ENCODE measurements around the gene ARHGAP22. TPM values are rescaled to one million over a fixed set of nuclear protein-coding genes. Genes with fewer than 3 reads are reported as not detected.

Gene ARHGAP22
- total and polyA plus RNA-seq, 3 experiments from 2014 or later, result not detected

DNA sequence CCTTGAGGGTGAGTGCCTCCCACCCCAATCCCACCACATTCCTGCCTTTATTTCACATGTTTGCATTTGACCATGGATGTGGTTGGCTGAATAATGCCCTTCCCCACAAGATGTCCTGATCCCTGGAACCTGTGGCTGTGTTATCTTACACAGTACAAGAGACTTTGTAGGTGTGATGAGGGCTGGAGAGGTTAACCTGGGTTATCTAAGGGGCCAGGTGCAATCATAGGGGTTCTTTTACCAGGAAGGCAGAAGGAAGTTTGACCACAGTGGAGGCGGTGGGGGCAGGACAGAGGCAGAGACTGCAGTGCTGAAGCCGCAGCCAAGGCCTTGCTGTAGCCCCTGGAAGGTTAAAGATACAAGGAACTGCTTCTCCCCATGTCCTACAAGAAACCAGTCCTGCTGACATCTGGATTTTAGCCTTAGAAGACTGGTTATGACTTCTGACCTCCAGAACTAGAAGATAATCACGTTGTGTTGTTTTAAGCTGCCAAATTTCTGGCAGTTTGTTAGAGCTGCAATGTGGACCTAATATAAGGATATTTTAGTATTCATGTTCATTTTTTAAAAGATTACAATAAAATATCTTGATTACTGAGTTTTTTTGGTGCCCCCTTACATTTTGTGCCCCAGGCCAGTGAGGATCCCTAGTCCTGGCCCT lies 136.6 kb downstream of the ARHGAP22 start:
- Histone ChIP-seq H3K4me3 (ENCODE audit: low read length) (no peak overlapping the region), H3K4me1 (ENCODE audit: insufficient read depth, low read length) (no peaks in the 10 kb centered on the region), H3K36me3 (ENCODE audit: insufficient read depth, low read length) (no peaks in the 10 kb centered on the region), H3K27me3 (ENCODE audit: insufficient read depth, low read length, poor library complexity, severe bottlenecking) (no peaks in the 10 kb centered on the region), H3K27ac (ENCODE audit: low read depth, low read length) (peak overlapping the region; percentile 84), H3K9me3 (ENCODE audit: low read length) (no peaks in the 10 kb centered on the region)
- Mint-ChIP-seq H3K27me3 (peaks cover 0 to 2% of the 10 kb centered on the region in 2 donors), H3K9me3 (no peaks in the 10 kb centered on the region), H3K4me3 (no peak overlapping the region), H3K27ac (peak overlapping the region in 1 of 8 donors; percentile 62), H3K4me1 (no peaks in the 10 kb centered on the region), H3K36me3 (no peaks in the 10 kb centered on the region)
- ChIA-PET CTCF (no interaction called here), POLR2A (no interaction called here)
- DNase-seq, result no peak

DNA sequence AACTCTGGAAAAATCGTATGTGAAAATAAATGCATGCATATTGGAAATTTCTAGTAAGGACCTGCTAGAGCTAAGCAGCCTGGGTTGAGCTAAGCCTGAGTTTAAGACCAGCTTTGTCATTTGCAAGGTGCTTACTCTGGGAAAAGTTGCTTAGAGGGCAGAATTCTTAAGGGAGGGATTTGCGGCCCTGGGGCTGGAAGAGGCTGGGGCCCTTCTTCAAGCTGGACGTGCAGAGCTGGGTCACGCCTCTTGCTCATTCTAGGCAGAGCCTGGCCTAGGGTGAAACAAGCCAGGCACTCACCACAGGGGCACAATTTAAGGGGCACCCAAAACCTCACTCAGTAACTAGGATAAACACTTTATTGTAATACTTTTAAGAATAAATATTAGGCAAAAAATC lies 137.2 kb downstream of the ARHGAP22 start:
- Mint-ChIP-seq H3K36me3 (no peaks in the 10 kb centered on the region), H3K4me1 (no peaks in the 10 kb centered on the region), H3K27ac (peak overlapping the region in 1 of 8 donors; percentile 62), H3K9me3 (no peaks in the 10 kb centered on the region), H3K27me3 (peaks cover 0 to 2% of the 10 kb centered on the region in 2 donors), H3K4me3 (no peak overlapping the region)
- ChIA-PET POLR2A (no interaction called here), CTCF (no interaction called here)
- no peak for DNase-seq
- Histone ChIP-seq H3K27me3 (ENCODE audit: insufficient read depth, low read length, poor library complexity, severe bottlenecking) (no peaks in the 10 kb centered on the region), H3K27ac (ENCODE audit: low read depth, low read length) (peak overlapping the region; percentile 84), H3K36me3 (ENCODE audit: insufficient read depth, low read length) (no peaks in the 10 kb centered on the region), H3K4me1 (ENCODE audit: insufficient read depth, low read length) (no peaks in the 10 kb centered on the region), H3K9me3 (ENCODE audit: low read length) (no peaks in the 10 kb centered on the region), H3K4me3 (ENCODE audit: low read length) (no peak overlapping the region)

DNA sequence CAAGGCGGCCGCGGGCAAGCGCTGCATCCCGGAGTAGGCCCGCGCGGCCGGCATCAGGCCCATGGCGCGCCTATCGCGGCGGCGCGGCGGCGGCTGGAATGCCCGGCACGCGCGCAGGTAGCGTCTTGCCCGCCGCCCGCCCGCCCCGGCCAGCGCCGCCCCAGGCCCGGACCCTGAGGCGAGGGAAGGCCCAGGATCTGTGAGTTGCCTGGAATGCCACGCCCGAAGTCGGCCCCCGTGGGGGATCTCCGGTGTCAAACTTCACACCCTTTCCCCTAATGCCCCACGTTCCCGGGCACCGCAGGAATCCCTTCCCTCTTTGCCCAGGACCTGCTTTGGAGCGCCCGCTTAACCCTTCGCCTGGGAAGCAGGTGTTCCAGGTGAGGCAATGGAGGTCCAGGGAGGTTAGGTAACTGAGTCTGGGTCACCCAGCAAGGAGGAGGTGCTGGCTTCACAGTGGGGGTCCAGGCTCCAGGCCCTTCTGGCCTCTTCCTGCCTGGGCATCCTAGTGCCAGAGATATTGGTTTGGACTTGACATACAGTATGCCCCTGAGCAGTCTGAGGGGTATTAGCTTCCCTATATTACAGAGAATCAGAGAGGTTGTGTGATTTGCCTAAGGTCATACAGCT lies 138.1 kb downstream of the ARHGAP22 start:
- H3K27ac Mint-ChIP-seq, result no peak overlapping the region
- H3K4me3 ChIP-seq (ENCODE audit: low read length), result no peak overlapping the region
- H3K27me3 Mint-ChIP-seq, result peaks cover 0 to 2% of the 10 kb centered on the region in 2 donors
- H3K9me3 Mint-ChIP-seq, result no peaks in the 10 kb centered on the region
- H3K36me3 Mint-ChIP-seq, result no peaks in the 10 kb centered on the region
- ChIA-PET CTCF (no interaction called here), POLR2A (no interaction called here)
- H3K4me1 Mint-ChIP-seq, result no peaks in the 10 kb centered on the region
- H3K27ac ChIP-seq (ENCODE audit: low read depth, low read length), result no peak overlapping the region
- H3K4me1 ChIP-seq (ENCODE audit: insufficient read depth, low read length), result no peaks in the 10 kb centered on the region
- H3K27me3 ChIP-seq (ENCODE audit: insufficient read depth, low read length, poor library complexity, severe bottlenecking), result no peaks in the 10 kb centered on the region
- H3K36me3 ChIP-seq (ENCODE audit: insufficient read depth, low read length), result no peaks in the 10 kb centered on the region
- no peak for DNase-seq
- no peaks in the 10 kb centered on the region for H3K9me3 ChIP-seq (ENCODE audit: low read length)
- no peak overlapping the region for H3K4me3 Mint-ChIP-seq

DNA sequence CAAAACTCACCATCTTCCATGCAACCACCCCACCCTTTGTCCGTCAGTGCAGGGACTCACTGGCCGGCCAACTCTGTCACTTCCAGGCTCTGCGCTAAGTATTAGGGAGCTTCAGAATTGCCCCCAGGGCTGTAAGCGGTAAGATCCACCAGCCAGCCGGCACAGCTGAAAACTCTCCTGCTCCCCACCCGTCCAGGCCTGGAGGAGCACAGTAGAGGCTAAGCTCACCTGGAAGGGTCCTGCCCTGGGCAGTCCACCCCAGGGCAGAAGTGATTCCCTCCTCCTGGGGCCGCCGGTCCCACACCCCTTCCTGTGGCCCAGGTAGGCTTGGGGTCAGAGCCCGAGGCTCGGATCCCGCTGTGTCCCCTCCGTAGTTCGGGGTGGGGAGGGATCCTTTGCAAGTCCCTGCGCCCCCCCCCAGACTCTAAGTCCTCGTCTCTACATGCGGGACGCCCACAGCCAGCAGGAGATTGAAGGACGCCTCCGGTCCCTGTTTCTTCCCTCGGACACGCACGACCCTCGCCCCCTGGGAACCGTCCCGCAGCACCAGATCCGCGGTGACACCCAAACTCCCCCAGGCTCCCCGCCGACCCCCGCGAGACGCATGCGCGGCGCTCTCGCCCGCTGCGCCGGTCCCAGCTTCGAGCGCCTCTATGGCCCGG lies 138.9 kb downstream of the ARHGAP22 start:
- Histone ChIP-seq H3K4me3 (ENCODE audit: low read length) (no peak overlapping the region), H3K9me3 (ENCODE audit: low read length) (no peaks in the 10 kb centered on the region), H3K27ac (ENCODE audit: low read depth, low read length) (no peak overlapping the region), H3K36me3 (ENCODE audit: insufficient read depth, low read length) (no peaks in the 10 kb centered on the region), H3K27me3 (ENCODE audit: insufficient read depth, low read length, poor library complexity, severe bottlenecking) (no peaks in the 10 kb centered on the region), H3K4me1 (ENCODE audit: insufficient read depth, low read length) (no peaks in the 10 kb centered on the region)
- DNase-seq, result no peak
- ChIA-PET POLR2A (no interaction called here), CTCF (no interaction called here)
- Mint-ChIP-seq H3K36me3 (no peaks in the 10 kb centered on the region), H3K4me3 (no peak overlapping the region), H3K4me1 (no peaks in the 10 kb centered on the region), H3K9me3 (no peaks in the 10 kb centered on the region), H3K27ac (no peak overlapping the region), H3K27me3 (peaks cover 0 to 2% of the 10 kb centered on the region in 2 donors)

DNA sequence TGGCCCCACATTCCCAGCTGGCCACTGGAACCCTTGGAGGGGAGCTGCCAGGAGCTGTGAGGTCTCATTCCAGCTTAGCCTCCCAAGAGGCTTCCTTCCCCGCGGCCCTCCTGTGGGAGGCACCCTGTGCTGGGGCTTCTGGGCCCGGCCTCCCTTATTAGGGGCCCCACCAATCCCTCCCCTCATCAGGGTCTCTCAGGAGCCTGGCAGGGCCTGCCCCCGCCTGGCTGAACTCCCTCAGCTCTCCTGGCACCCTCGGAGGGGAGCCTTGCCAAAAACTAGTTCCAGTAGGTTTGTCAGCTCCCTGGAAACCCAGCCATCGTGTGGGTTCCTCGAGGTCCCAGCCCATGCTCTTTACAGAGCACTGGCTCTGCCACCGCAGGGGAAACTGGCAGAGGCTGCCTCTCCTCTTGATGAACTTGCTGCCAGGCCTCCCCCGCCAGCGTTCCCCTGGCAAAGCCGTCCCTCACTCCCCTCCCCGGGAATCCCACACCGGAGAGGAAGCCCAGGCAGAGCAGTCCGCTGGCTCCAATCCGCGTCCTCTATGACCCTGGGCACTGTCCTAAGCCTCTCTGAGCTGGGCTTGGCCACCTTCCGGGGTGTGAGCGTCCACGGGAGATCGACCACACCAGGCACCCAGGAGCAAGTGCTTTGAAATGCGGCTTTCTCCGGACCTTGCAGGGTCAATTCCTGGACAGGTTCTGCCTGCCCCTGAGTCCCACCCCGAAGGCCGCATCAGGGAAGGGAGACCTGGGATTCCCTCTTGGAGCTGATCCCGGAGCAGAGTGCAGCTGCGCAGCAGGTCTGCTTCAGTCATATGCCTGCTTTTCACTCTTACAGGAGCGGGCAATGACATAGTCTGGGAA lies 139.8 kb downstream of the ARHGAP22 start:
- ChIA-PET POLR2A (no interaction called here), CTCF (no interaction called here)
- Histone ChIP-seq H3K27me3 (ENCODE audit: insufficient read depth, low read length, poor library complexity, severe bottlenecking) (no peaks in the 10 kb centered on the region), H3K9me3 (ENCODE audit: low read length) (no peaks in the 10 kb centered on the region), H3K4me1 (ENCODE audit: insufficient read depth, low read length) (no peaks in the 10 kb centered on the region), H3K4me3 (ENCODE audit: low read length) (no peak overlapping the region), H3K36me3 (ENCODE audit: insufficient read depth, low read length) (no peaks in the 10 kb centered on the region), H3K27ac (ENCODE audit: low read depth, low read length) (no peak overlapping the region)
- peaks cover 0 to 2% of the 10 kb centered on the region in 2 donors for H3K27me3 Mint-ChIP-seq
- no peaks in the 10 kb centered on the region for H3K4me1 Mint-ChIP-seq
- no peaks in the 10 kb centered on the region for H3K9me3 Mint-ChIP-seq
- DNase-seq, result no peak
- H3K4me3 Mint-ChIP-seq, result peak overlapping the region in 1 of 7 donors; percentile 40
- no peaks in the 10 kb centered on the region for H3K36me3 Mint-ChIP-seq
- H3K27ac Mint-ChIP-seq, result no peak overlapping the region

DNA sequence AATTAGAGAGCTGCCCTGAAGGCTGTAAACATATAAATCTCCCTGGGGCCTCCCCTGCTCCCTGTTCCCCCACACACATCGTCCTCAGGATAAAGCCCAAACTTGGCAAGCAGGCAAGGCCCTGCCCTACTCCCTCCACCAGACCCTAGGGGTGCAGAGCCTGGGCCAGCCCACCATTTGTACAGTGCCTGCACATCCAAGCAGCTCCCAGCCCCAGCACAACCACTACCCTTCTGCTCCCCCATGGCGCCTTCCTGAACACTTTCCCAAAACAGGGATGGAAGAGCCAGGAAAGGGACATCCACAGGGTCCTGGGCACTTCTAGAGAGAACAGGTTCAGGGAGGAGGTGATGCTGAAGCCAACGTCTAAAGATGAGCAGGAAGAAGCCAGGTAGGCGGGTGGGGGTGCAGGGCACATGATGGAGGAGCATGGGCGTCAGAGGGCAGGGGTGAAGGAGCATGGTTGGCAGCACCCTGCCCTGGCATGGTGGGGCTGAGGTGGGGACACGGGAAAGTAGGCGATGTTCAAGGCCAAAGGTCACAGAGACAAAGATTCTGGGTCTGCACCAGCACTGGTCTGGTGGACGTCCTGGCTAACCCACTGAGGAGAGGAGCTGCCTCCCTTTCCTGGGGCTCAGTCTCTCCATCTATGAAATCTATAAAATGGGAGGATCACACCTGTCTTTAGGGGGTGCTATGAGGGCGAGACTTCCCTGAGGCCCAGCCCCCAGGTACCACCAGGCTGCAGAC lies 140.6 kb downstream of the ARHGAP22 start:
- no peaks in the 10 kb centered on the region for H3K36me3 Mint-ChIP-seq
- Histone ChIP-seq H3K27me3 (ENCODE audit: insufficient read depth, low read length, poor library complexity, severe bottlenecking) (no peaks in the 10 kb centered on the region), H3K36me3 (ENCODE audit: insufficient read depth, low read length) (no peaks in the 10 kb centered on the region), H3K27ac (ENCODE audit: low read depth, low read length) (no peak overlapping the region), H3K4me1 (ENCODE audit: insufficient read depth, low read length) (no peaks in the 10 kb centered on the region), H3K4me3 (ENCODE audit: low read length) (no peak overlapping the region), H3K9me3 (ENCODE audit: low read length) (no peaks in the 10 kb centered on the region)
- CTCF ChIA-PET, result no interaction called here
- peaks cover 0 to 2% of the 10 kb centered on the region in 2 donors for H3K27me3 Mint-ChIP-seq
- no peaks in the 10 kb centered on the region for H3K9me3 Mint-ChIP-seq
- DNase-seq, result no peak
- no peak overlapping the region for H3K27ac Mint-ChIP-seq
- no peak overlapping the region for H3K4me3 Mint-ChIP-seq
- POLR2A ChIA-PET, result no interaction called here
- no peaks in the 10 kb centered on the region for H3K4me1 Mint-ChIP-seq

DNA sequence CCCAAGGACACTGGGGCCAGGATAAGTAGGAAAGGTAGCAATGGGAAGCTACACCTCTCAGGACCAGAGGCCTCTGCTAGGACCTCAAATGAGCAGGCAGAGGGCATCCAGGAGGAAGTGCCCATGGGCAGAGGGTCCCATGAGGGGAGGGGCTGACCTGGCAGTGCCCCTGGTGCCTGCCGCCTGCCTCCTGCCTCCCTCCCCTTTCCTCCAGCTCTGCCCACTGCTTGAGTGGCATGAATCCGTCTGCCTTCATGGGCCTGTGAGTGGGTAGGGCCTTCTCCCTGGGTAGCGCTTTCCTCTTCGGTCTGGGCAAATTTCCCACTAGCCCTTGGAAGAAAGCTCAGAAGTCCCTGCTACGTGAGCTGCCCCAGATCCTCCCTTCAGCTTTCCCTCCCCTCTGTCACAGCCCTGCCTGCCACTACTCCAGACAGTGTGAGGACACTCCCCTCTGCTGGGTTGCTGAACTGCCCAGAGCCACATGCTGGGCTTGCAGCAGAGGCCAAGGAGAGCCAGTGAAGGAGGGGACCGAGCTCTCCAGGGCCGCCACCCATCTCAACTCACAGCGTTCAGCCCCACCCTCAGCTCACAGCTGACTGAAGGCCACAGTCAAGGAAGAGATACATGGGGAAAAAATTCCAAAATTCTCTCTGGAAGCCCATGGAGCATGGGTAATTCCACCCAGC lies 141.4 kb downstream of the ARHGAP22 start:
- Histone ChIP-seq H3K4me3 (ENCODE audit: low read length) (no peak overlapping the region), H3K9me3 (ENCODE audit: low read length) (no peaks in the 10 kb centered on the region), H3K4me1 (ENCODE audit: insufficient read depth, low read length) (no peaks in the 10 kb centered on the region), H3K27me3 (ENCODE audit: insufficient read depth, low read length, poor library complexity, severe bottlenecking) (no peaks in the 10 kb centered on the region), H3K27ac (ENCODE audit: low read depth, low read length) (no peak overlapping the region), H3K36me3 (ENCODE audit: insufficient read depth, low read length) (no peaks in the 10 kb centered on the region)
- POLR2A ChIA-PET, result no interaction called here
- Mint-ChIP-seq H3K4me1 (no peaks in the 10 kb centered on the region), H3K9me3 (no peaks in the 10 kb centered on the region), H3K4me3 (no peak overlapping the region), H3K36me3 (no peaks in the 10 kb centered on the region), H3K27ac (no peak overlapping the region), H3K27me3 (peaks cover 0 to 2% of the 10 kb centered on the region in 2 donors)
- no peak for DNase-seq
- CTCF ChIA-PET, result no interaction called here
